DMS79 (cell line): ENCODE results near the gene STK25.
"Not testable (repeated sequence)": the region's sequence is repeated elsewhere in the genome, so short reads cannot be mapped to it uniquely, and the experiment has no call there.

ENCODE experiments used
- DNase-seq: peaks from one replicate; lab custom pipeline; 2025; lab: John Stamatoyannopoulos, UW

Gene STK25

DNA sequence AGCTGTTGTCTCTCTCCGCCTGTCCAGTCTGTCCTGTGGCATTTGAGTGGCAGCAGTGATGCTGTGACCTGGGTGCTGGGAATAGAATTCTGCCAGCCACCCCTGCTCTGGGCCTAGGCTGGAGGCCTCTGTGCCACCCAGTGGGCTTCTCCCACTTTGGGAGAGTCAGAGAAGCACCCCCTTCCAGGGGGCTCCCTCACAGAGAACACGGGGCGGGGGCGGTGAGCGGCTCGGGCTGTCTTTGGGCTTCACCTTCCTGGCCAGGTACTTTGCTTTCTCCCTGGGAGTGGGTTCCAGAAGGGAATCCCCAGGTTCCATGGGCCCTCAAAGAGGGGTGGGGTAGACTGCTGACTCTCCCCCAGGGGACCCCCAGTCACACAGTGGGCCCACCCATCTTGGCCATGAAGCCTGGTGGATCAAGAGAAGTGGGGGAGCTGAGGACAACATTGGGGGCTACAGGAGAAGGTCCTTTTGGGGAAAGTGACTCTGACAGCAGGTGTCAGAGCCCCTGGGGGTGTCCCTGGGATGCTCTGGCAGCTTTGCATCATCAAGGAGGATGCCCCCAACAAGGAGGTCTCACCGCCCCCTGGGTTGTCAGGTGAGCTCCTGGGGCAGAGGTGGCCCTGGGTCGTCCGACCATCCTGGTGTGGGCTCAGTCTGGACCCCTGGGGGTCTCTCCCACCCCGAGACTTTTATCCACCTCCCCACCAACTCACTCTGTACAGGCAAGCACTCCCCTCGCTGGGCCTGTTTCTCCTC lies 31.4 kb upstream of the STK25 start:
- DNase-seq = no peak

DNA sequence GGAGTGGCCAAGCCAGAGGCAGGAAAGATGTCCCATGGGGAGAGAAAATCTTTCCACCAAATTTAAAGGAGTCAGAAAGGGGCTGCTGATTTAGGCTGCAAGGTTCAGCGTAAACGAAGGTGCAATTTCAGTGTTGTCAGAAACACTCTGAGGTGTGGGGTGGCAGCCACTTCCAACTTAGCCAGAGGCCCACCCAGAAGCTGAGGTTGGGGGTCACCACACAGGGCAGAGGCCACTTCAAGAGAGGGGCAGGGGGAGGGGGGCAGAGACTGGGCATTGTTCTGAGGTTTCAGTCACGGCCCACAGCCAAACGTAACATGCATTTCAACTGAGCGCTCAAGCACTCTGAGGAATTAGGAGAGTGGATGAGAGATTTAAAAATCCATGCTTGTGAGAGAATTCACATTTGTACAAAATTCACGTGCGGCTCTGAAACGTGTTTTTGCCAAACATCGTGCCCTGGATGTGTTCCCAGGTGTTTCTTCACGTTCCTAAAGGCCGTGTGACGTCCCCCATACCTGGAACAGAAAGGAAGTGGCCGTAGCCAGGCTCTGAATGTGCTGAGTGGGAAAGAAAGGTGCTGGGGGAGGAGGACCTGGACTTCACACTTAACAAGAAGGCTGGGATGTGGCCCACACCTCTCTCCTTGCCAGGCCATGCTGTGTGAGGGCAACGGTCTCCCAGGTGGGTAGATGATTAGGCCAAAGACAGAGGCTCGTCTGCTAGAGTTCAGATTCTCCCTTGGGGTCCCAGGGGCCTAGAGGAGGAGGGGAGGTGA lies 30.6 kb upstream of the STK25 start:
- no peak for DNase-seq

DNA sequence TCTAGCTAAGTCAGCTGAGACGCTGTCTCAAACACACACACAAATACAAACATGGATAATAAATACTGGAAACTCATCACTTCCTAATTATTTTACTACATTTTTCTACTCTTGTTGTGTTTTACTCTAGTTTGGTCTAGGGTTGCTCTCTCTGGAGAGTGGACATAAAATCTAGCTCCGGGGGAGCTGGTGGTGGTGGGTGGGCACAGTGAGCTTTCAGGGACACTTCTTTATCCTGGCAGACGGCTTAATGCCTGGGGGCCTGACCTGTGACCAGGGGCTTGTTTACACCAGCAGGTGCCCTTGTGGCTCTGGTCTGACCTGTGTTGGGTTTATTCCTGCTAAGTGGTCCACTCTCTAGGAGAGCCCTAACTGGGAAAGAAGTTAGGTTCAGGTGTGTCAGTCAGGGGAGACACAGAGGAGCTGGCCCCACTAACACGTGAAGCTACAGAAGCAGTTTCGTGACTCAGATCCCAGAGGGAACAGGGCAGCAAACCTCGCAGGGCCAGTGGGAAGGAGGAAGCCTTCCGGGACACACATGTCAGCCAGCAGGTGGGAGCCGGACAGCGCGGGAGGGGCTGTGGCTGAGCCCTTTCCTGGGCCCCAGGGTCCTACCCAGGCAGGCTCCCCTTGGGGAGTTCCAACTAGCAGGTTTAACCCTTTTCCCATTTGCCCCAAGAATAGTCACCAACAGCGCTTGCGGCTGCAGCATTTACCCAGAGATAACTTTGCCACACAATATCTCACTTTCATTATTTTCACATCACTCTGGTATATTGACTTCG lies 27.7 kb upstream of the STK25 start:
- no peak for DNase-seq

DNA sequence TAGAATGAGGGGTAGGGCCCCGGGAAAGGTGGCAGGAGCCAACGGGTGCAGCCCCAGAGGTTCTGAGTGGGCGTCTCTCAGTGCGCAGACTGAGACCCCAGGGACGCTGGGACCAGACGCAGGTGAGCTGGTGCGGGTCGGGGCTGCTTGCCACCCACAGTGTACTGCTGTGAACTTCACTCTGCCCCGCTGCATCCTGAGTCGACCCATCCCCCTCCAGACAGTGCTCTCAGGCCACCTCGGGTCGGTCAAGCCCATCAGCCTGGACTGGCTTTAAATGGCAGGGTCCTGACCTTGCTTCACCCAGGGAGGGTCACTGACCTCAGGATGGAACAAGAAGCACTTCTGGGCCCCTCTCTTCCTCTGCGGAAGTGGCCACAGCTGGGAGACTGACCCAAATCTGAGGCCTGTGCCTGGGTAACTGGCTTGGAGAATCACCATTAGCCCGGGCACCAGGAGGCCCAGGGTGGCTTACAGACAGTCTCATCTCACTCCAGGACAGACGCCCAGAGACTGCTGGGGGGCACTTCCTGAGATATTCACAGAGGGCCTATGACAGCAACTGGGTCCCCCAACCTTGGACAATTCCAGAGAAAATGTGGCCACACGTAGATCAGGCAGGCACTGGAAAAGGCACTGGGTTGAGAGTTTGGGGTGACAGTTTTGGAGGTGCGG lies 26.5 kb upstream of the STK25 start:
- no peak for DNase-seq

DNA sequence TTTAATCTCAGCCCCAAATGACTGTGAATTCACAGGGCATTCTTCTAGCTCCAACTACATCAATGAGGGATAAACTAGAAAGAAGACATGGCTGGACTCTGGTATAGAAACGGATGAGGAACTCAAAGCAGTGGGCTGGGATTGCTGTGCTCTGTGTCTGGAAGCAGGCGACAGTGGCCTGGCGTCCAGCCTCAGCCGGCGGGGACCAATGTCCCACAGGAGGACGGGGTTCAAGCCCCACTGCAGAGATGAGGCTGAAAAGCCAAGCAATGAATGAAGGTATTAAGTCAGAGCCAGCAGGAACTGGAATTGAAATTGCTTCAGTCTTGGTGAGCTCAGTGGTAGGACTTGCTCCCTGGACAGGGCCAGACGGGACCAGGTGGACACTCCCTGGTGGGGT lies 25.9 kb upstream of the STK25 start:
- DNase-seq = no peak

DNA sequence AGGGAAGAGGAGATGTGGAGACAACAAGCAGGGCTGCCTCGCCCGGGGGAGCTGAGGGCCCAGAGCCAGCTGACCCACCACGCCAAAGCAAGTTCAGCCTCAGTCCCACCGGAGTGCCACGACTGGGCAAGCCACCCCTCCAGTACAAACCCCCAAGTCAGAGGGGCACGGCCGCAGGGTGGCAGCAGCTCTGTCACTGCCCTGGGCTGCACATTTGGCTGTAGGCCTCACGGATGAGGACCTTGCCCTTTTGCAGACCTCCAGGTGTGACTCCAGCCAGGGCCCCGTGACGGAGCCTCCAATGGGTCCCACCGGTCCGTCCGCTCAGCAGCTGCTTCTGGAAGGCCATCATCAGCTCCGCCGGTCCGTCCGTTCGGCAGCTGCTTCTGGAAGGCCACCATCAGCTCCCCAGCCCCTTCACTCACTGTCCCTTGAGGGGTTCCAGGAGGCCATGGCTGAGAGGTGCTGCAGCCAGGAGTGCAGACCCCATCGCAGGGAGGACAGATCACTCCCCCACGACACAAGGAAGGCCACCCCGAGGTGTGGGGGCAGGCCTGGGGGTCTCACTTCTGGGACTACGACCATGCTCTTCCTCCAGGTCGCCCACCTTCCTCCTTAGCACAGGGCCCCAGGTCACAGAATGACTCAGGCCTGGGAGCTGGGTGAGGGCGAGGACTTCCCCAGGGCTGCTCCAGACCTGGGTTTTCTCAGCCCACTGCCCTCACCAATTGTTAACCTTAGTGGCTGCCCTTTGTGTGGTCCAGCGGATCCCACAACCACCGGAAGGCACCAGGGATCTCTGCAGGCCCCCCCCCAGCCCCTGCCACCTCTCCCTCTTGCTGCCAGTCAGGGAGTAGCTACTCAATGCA lies 24.6 kb upstream of the STK25 start:
- no peak for DNase-seq

DNA sequence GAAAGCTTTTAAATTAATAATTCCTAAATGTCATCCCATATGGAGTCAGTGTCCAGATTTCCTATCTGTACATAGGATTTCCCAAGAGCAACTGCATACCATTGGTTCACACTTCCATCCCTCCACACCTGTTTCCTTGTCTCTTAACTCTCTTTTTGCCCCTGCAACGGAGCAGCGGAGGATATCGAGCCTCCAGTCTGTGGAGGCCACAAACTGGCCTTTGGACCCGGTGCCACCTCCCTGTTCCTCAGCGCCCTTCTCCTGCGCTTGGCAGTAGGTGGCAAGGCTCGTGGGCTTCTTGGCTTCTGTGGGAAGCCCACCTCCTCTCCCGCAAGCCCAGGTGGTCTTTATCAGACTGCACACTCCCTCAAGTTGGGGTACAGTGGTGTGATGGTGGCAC lies 23.8 kb upstream of the STK25 start:
- DNase-seq = no peak

DNA sequence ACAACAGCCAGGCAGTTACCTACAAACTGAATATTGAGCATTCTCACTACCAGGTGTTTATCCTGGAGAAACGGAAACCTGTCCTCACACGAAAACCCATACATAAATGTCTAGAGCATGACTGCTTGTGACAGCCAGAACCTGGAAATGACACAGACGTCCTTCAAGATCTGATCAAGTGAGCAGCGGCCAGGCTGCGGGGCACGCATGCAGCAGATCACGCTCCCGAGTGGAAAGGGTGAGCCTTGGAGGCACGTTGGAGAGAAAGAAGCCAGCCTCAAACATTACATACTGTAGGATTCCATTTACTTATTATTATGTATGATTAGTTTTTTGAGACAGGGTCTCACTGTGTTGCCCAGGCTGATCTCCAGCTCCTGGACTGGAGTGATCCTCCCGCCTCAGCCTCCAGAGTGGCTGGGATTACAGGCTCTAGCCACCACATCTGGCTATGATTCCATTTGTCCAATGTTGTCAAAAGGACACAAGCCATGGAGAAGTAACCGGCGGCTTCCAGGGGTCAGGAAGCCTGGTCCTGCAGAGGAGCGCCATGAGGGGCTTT lies 22.9 kb upstream of the STK25 start:
- no peak for DNase-seq

DNA sequence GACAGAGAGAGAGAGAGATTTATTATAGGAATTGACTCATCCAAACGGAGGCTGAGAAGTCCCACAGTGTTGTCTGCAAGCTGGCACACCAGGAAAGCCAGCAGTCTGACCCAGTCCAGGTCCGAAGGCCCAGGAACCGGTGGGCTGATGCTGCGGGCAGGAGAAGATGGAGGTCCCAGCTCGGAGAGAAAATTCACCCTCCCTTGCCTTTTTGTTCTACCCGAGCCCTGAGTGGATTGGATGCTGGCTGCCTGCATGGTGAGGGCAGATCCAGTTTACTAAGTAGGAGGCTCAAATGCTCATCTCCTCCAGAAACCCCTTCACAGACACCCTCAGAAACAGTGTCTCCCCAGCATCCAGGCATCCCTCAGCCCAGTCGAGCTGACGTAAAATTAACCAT lies 22.2 kb upstream of the STK25 start:
- DNase-seq = no peak

DNA sequence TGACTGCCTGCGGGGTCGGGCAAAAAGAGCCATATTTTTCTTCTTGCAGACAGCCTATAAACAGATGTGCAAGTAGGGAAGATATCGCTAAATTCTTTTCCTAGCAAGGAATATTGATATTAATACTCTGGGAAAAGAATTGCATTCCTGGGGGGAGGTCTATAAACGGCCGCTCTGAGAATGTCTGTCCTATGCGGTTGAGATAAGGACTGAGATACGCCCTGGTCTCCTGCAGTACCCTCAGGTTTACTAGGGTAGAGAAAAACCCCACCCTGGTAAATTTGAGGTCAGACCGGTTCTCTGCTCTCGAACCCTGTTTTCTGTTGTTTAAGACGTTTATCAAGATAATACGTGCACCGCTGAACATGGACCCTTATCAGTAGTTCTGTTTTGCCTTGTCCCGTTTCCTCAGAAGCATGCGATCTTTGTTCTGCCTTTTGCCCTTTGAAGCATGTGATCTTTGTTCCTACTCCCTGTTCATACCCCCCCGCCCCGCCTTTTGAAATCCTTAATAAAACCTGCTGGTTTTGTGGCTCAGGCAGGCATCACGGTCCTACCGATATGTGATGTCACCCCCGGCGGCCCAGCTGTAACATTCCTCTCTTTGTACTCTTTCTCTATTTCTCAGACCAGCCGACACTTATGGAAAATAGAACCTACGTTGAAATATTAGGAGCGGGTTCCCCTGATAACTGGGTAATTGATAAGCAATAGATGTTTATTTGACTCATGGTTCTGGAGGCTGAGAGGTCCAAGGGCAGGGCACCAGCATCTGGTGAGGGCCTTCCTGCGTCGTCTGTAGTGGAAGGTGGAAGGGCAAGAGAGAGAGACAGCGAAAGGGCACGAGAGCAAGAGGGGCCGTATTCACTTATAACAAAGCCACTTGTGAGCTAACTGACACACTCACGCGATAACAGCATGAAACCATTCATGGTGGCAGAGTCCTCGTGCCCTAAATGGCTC lies 17.7 kb upstream of the STK25 start:
- not testable (repeated sequence) for DNase-seq

DNA sequence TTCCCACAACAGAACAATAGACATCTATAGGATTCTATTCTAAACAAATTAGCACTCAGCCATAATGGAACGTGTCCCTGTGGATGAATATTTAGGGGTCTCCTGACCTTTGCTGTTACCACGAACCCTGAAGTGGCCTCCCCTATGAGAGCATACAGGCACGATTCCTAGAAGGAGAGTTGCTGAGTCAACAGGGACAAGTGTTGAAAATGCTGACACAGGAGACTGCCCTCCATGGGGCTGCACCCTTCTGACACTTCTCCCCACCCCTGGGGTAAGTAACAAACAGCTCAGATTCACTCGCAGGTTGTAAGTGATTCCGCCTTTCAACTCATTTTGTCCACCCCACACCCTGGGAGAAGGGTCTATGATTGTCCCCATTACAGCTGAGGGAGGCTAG lies 14.1 kb upstream of the STK25 start:
- no peak for DNase-seq

DNA sequence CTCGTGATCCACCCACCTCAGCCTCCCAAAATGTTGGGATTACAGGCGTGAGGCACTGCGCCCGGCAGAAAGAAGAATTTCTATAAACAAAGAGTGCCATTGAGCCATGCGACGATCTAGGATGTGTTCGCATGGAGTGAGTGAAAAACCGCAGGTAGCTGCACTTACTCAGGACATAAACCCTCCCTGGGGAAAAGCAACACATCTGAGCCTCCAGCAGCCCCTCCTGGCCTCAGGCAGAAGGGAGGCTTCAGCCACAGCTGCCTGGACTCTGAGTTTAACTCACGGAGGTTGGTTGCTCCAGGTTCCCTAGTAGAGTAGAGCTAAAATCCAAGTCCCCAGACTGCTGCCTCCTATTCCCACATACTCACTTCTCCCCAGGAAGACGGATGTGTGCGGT lies 11.3 kb upstream of the STK25 start:
- DNase-seq = peak; percentile 13

DNA sequence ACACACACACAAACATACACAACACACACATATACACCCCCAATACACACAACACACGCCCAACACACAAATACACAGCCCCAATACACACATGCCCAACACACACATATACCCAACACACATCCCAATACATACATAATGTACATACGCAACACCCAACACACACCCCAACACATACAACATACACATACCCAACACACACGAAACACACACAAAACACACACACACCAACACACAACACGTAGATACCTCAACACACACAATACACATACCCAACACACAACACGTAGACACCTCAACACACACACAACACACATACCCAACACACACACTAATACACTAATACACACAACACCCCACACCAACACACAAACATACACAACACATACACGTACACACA lies 8.9 kb upstream of the STK25 start:
- DNase-seq = no peak

DNA sequence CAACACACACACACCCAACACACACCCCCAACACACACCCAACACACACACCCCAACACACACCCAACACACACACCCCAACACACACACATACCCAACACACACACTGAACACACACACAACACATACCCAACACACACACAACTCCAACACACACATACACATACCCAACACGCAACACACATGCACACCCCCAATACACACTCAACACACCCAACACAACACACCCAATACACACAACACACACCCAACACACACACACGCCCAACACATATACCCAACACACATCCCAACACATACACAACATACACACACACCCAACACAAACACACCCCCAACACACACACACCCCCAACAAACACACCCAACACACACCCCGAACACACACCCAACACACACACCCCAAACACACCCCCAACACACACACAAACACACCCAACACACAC lies 8.2 kb upstream of the STK25 start:
- no peak for DNase-seq

DNA sequence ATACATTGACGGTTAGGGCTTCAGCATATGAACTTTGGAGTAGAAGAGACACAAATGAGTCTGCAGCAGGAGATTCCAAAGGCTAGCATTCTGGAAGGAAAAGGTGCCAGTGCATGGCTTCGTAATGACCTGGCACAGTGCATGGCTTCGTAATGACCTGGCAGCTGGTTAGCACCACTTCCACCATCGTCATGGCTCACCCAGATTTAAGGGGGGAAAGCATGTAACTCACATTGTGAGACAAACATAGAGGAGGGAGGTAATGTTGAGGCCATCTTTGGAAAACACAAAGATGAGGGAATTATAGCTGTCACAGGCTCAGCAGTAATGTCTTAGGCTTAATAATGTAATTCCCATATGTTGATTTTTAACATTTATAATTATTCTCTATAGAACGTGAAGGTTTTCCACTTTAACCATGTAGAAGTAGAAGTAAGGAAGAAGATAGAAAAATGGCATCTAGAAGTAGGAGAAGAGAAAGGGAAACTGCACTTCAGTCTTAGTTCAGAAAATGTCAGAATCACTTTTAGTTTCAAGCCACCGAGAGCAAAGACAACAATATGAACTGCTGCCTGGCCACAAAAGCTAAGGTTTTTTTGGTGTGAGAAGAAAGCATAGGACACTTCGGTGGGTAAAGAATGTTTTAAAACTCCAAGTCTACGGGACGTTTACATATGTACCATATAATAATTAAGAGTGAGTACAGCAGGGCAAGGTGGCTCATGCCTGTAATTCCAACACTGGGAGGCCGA lies 6.8 kb upstream of the STK25 start:
- no peak for DNase-seq

DNA sequence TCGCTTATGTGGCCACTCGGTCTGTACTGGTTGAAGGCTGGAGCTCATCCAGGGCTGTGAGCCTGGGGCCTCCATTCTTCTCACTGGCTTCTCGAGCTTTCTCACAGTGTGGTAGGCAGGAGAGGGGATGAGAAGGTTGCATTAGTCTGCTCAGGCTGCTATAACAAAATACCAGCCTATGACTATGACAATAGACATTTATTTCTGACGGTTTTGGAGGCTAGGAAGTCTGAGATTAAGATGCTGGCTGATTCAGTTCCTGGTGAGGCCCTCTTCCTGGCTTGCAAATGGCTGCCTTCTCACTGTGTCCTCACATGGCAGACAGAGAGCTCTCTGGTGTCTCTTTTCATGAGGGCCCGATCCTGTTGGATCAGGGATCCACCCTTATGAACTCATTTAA lies 6.2 kb upstream of the STK25 start:
- no peak for DNase-seq

DNA sequence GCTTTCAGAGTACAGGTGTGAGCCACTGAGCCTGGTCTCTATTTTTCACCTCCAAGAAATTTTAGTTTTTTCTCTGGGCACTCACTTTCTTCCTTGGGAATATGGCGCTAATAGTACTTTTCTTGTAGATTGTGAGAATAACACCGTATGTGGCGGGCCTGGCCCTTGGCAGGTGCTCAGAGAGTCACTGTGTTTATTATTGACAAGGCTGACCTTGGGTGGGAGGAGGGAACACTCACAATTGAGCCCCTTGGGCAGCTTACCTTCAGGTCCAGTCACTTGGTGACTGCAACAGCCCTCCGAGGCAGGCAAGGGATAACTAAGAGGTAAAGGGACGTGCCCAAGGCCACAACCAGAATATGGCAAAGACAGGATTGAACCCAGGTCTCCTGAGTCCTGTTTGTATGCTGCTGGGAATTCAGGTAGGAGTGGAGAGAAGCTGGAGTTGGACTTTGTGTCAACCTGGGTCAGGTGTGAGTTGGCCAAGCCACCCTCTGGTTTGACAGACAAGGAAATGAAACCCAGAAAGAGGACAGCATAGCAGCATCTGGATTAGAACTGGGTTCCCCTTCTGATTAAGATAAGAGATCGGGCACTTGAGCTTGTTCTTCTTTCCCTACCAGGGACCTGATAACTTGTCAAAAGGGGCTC lies 2.8 kb upstream of the STK25 start:
- no peak for DNase-seq

DNA sequence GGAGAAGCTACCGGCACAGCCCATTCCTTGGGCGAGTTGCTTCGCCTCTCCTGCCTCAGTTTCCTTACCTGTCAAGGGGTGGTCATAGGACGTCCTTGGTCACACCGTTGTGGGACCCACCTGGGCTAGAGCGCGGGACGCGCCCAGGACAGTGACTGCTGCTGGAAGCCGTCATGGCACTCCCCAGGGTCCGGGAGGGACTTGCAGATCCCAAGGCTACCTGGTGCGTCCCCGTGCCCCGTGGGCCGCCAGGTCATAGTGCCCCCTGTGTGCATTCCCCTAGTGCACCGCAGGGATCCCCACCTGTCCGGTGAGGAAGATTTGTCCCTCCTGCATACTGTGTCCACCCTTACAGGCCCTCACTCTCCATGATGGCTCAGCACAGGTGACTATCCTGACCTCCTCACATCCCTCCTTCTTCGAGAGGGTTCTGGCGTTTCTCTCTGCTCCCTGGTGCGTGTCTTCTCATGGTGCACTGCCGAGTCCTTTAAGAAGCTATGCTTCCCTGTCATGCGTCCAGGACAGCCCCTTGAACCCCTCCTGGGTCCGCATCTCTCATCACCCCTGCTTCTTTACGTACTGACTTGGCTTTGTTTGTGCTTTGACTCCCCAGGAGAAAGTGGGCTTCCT lies 886 bp upstream of the STK25 start:
- no peak for DNase-seq
